Small intestine (tissue), 7 donors: Measurements from ENCODE around the gene FUT8. TPM values are rescaled to one million over a fixed set of nuclear protein-coding genes. Genes with fewer than 3 reads are reported as not detected.

ENCODE experiments used
- DNase-seq, 2 donors: peaks; one replicate each; pipeline versions ENCODE4 v3.0.0 to v3.0.0-alpha.2; 2013
- FAIRE-seq: peaks from 2 replicates; lab custom pipeline; 2012; peaks lifted over from hg19 to GRCh38; lab: Jason Lieb, UNC
- H3K27ac ChIP-seq, 3 donors: one replicate each; pipeline ENCODE4 v1.5.1; 2013; ENCODE audit warnings: low read length in 2 of 3, mild to moderate bottlenecking in 2 of 3, control low read depth in 1 of 3, inconsistent platforms in 1 of 3, low read depth in 1 of 3, moderate library complexity in 1 of 3
- H3K27me3 ChIP-seq, 3 donors: one replicate each; pipeline ENCODE4 v1.6.1; 2013; ENCODE audit warnings: low read length in 3 of 3, inconsistent platforms in 1 of 3; ENCODE audit not compliant: control insufficient read depth in 3 of 3, insufficient read depth in 3 of 3
- H3K36me3 ChIP-seq, 3 donors: one replicate each; pipeline ENCODE4 v1.6.1; 2013; ENCODE audit warnings: low read length in 3 of 3, inconsistent platforms in 1 of 3, low read depth in 1 of 3, mild to moderate bottlenecking in 1 of 3, moderate library complexity in 1 of 3; ENCODE audit not compliant: control insufficient read depth in 3 of 3, insufficient read depth in 2 of 3
- H3K4me1 ChIP-seq, 3 donors: one replicate each; pipeline ENCODE4 v1.6.1; 2013; ENCODE audit warnings: low read length in 2 of 3, inconsistent platforms in 1 of 3, low read depth in 1 of 3, mild to moderate bottlenecking in 1 of 3, moderate library complexity in 1 of 3; ENCODE audit not compliant: control insufficient read depth in 3 of 3, insufficient read depth in 2 of 3
- H3K4me3 ChIP-seq, 3 donors: one replicate each; pipeline ENCODE4 v1.5.1; 2013; ENCODE audit warnings: low read length in 3 of 3, control low read depth in 1 of 3, inconsistent platforms in 1 of 3, low read depth in 1 of 3, mild to moderate bottlenecking in 1 of 3, moderate library complexity in 1 of 3
- H3K9me3 ChIP-seq, 2 donors: one replicate each; pipeline ENCODE4 v1.6.1; 2013; ENCODE audit warnings: low read depth in 1 of 2, low read length in 1 of 2; ENCODE audit not compliant: control insufficient read depth in 2 of 2, insufficient read depth in 1 of 2
- WGBS, 3 donors: extraction: QIAGEN DNeasy Blood & Tissue Kit; methylation state at CpG; one replicate each; pipeline ENCODE4 v1.1.7; 2013; 5-methylcytosine and 5-hydroxymethylcytosine counted together
- polyA plus RNA-seq, 4 donors: library from polyadenylated mRNA; stranded (reverse) in 3 of 4; unstranded in 1 of 4; fragments of 200-250 nt in 3 of 4; fragments of 120-200 nt in 1 of 4; gene quantifications; one replicate each; pipeline versions ENCODE4 v1.2.1 to v1.2.3, GENCODE V29; 2013
- donor health status: healthy with polysubstance abuse.
- donor health status: control.
- donor health status: control.
- donor health status: Bipolar disorder and iron deficiency.
- donor health status: healthy.

FUT8 gene
- polyA plus RNA-seq, 4 donors = 4.7 to 81.3 (median 28.6) TPM

- 93 to 97% (median 96%) methylated on average over 3 of the region's 3 CpGs for WGBS, 3 donors
- H3K4me1 ChIP-seq = no peaks in the 10 kb centered on the region
These were observed 169.3 kb downstream of the FUT8 start for GRCh38 chr14:65581799-65582198.

DNA sequence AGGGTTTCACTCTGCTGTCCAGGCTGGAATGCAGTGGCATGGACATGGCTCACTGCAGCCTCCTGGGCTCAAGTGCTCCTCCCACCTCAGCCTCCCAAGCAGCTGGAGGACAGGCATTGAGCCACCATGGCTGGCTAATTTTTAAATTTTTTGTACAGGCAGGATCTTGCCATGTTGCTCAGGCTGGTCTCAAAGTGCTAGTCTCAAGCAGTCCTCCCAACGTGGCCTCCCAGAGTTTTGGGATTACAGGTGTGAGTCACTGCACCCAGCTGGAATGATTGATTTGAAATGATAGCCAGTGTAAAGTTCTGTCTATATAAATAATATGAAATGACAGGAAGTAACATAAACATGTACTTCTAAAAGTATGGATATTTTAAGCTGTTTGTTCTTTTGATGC, 172.7 kb downstream of the FUT8 start:
- no peaks in the 10 kb centered on the region for H3K27me3 ChIP-seq
- no peak for DNase-seq
- FAIRE-seq = no peak
- no peaks in the 10 kb centered on the region for H3K4me1 ChIP-seq
- H3K4me3 ChIP-seq = no peak overlapping the region
- H3K36me3 ChIP-seq = no peaks in the 10 kb centered on the region
- 24 to 72% (median 52%) methylated on average over 1 of the region's 1 CpG for WGBS, 3 donors
- no peaks in the 10 kb centered on the region for H3K9me3 ChIP-seq
- no peak overlapping the region for H3K27ac ChIP-seq

More at GRCh38 chr14:65581799-65582198, 169.3 kb downstream of the FUT8 start:
- H3K27me3 ChIP-seq = no peaks in the 10 kb centered on the region
- no peak overlapping the region for H3K27ac ChIP-seq
- FAIRE-seq = no peak
- no peak for DNase-seq
- no peak overlapping the region for H3K4me3 ChIP-seq
- H3K36me3 ChIP-seq = peaks cover 0 to 1% (median 0%) of the 10 kb centered on the region in 3 donors
- no peaks in the 10 kb centered on the region for H3K9me3 ChIP-seq

- Histone ChIP-seq H3K4me3 (no peak overlapping the region), H3K27ac (no peak overlapping the region), H3K4me1 (no peaks in the 10 kb centered on the region), H3K36me3 (no peaks in the 10 kb centered on the region), H3K27me3 (no peaks in the 10 kb centered on the region), H3K9me3 (no peaks in the 10 kb centered on the region)
- 82 to 91% (median 90%) methylated on average over 4 of the region's 4 CpGs for whole genome bisulfite sequencing, 3 donors
- FAIRE-seq = no peak
- DNase-seq = no peak
These were observed 176.1 kb downstream of the FUT8 start for GRCh38 chr14:65588426-65589140.

DNA sequence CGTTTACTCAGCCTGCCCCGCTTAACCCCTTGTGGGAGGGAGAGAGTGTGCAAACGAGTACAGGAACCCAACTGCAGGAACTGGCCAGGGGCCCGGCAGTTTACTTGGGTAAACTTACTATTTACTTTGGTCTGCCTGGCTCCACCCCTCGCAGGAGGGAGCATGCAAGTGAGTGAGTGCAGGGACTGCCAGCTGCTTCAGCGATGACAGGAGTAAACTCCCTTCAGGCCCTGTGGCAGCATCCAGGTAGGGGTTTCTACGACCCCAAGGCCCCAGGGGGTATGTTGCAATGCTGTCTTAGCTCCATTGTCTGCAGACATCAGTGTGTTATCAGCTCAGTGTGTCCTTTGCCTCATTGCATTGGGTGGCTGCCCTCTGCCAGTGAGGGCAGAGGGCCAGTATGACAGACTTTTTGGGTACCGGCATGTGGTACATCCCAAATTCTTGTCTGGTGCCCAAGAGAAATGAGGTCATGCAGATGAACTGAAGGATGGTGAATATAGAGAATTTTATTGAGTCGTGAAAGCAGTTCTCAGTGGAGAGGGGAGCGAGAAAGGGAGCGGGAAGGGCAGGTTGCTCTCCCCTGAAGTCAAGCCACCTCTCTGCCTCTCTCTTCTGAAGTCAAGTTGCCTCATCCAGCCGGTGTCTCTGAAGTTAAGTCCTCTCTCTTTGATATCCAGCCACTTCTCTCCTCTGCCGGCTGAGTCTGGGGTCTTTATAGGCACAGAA, 181.8 kb downstream of the FUT8 start:
- DNase-seq (peak; percentile 5 to 41), FAIRE-seq (no peak)
- WGBS, 3 donors = 63 to 78% (median 67%) methylated on average over 13 of the region's 13 CpGs
- H3K27me3 ChIP-seq = no peaks in the 10 kb centered on the region
- no peak overlapping the region for H3K27ac ChIP-seq
- H3K9me3 ChIP-seq = peaks cover 0 to 2% of the 10 kb centered on the region in 2 donors
- H3K4me1 ChIP-seq = peaks cover 0 to under 1% (median 0%) of the 10 kb centered on the region in 3 donors
- peaks cover 0 to 5% (median 0%) of the 10 kb centered on the region in 3 donors for H3K36me3 ChIP-seq
- no peak overlapping the region for H3K4me3 ChIP-seq

GRCh38 chr14:65594882-65595237, 182.3 kb downstream of the FUT8 start:
- H3K36me3 ChIP-seq = peaks cover 0 to 5% (median 0%) of the 10 kb centered on the region in 3 donors
- DNase-seq (no peak), FAIRE-seq (no peak)

GRCh38 chr14:65599375-65599774, 186.8 kb downstream of the FUT8 start:
- peaks cover 0 to 2% of the 10 kb centered on the region in 2 donors for H3K9me3 ChIP-seq
- H3K4me1 ChIP-seq = peaks cover 0 to 2% (median 0%) of the 10 kb centered on the region in 3 donors
- H3K4me3 ChIP-seq = no peak overlapping the region
- 0% methylated on average over 1 of the region's 1 CpG for WGBS, 3 donors
- no peak overlapping the region for H3K27ac ChIP-seq
- DNase-seq (peak; percentile 11 to 29), FAIRE-seq (no peak)
- H3K36me3 ChIP-seq = peaks cover 0 to 5% (median 0%) of the 10 kb centered on the region in 3 donors
- H3K27me3 ChIP-seq = no peaks in the 10 kb centered on the region

More at GRCh38 chr14:65594882-65595237, 182.3 kb downstream of the FUT8 start:
- Histone ChIP-seq H3K4me1 (peaks cover 0 to 2% (median 0%) of the 10 kb centered on the region in 3 donors), H3K9me3 (peaks cover 0 to 2% of the 10 kb centered on the region in 2 donors), H3K27me3 (no peaks in the 10 kb centered on the region), H3K27ac (no peak overlapping the region), H3K4me3 (no peak overlapping the region)
- WGBS, 3 donors = 95 to 96% (median 96%) methylated on average over 5 of the region's 5 CpGs

GRCh38 chr14:65600742-65601141, 188.2 kb downstream of the FUT8 start:
- H3K4me1 ChIP-seq = peaks cover 0 to 2% (median 0%) of the 10 kb centered on the region in 3 donors
- 78 to 85% (median 84%) methylated on average over 3 of the region's 3 CpGs for WGBS, 3 donors
- FAIRE-seq (no peak), DNase-seq (no peak)
- H3K9me3 ChIP-seq = no peaks in the 10 kb centered on the region
- no peak overlapping the region for H3K27ac ChIP-seq
- H3K4me3 ChIP-seq = no peak overlapping the region
- H3K36me3 ChIP-seq = peaks cover 0 to 2% (median 0%) of the 10 kb centered on the region in 3 donors
- H3K27me3 ChIP-seq = no peaks in the 10 kb centered on the region

DNA sequence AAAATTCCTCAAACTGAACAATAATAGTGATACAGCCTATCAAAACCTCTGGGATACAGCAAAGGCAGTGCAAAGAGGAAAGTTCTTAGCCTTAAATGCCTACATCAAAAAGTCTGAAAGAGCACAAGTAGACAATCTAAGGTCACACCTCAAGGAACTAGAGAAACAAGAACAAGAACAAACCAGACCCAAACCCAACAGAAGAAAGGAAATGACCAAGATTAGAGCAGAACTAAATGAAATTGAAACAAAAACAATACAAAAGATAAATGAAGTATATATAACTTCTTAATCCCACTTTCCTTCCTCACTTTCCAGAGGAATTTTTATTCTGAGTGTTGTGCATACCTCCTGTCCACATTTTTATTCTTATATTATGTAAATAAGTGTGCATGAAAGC, 192.0 kb downstream of the FUT8 start:
- Histone ChIP-seq H3K27ac (no peak overlapping the region), H3K4me1 (no peaks in the 10 kb centered on the region), H3K4me3 (no peak overlapping the region), H3K9me3 (no peaks in the 10 kb centered on the region), H3K27me3 (no peaks in the 10 kb centered on the region), H3K36me3 (no peaks in the 10 kb centered on the region)
- no peak for FAIRE-seq
- DNase-seq = no peak
